ENCODE data around the gene CTNNA3. TPM values are rescaled to one million over a fixed set of nuclear protein-coding genes. Genes with fewer than 3 reads are reported as not detected.

CTNNA3 gene
- total RNA-seq, 1 experiment from 2014 or later = 0.02 TPM

DNA sequence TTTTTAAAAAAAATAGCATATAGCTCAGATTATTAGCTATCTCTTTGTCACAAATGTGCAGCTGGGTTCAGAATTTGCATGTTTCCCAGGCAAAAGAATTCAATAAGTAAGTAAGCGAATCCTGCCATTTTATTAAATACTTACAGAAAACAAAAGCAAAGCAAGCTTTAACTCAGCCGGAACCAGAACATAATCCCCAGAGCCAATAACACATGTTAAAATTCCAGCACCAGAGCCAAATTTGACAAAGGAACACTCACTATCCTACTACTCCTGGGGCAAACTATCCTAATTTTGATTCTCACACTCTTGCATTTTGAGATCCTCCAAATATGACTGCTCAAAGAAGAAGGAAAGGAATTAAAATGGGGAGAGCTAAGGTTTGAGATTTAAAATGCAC is 737.5 kb downstream of the CTNNA3 start:
- H3K27ac Mint-ChIP-seq (ENCODE audit: low read depth, unreplicated experiment) = no peak overlapping the region
- no peaks in the 10 kb centered on the region for H3K4me1 Mint-ChIP-seq (ENCODE audit: insufficient read depth, unreplicated experiment)
- H3K27me3 Mint-ChIP-seq (ENCODE audit: insufficient read depth, unreplicated experiment) = no peaks in the 10 kb centered on the region
- intact Hi-C loops (cut with micrococcal nuclease) = no loop called here
- TF ChIP-seq, protein P1, sequence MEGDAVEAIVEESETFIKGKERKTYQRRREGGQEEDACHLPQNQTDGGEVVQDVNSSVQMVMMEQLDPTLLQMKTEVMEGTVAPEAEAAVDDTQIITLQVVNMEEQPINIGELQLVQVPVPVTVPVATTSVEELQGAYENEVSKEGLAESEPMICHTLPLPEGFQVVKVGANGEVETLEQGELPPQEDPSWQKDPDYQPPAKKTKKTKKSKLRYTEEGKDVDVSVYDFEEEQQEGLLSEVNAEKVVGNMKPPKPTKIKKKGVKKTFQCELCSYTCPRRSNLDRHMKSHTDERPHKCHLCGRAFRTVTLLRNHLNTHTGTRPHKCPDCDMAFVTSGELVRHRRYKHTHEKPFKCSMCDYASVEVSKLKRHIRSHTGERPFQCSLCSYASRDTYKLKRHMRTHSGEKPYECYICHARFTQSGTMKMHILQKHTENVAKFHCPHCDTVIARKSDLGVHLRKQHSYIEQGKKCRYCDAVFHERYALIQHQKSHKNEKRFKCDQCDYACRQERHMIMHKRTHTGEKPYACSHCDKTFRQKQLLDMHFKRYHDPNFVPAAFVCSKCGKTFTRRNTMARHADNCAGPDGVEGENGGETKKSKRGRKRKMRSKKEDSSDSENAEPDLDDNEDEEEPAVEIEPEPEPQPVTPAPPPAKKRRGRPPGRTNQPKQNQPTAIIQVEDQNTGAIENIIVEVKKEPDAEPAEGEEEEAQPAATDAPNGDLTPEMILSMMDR (IDR thresholded peaks at IDR 0.05; ENCODE audit: unreplicated experiment) = no peak
- CTCF ChIA-PET = interaction anchor here (0.6 to 1.0 kb wide), 2 partner anchors 17 to 280 kb away, joined by 3 read pairs; no protein-coding TSS in a partner anchor
- no peaks in the 10 kb centered on the region for H3K36me3 Mint-ChIP-seq (ENCODE audit: insufficient read depth, unreplicated experiment)
- no TSS peak for BruUV-seq (replicated peaks)
- no peak for DNase-seq (ENCODE audit: unreplicated experiment)
- POLR2A ChIA-PET = no interaction called here
- H3K9me3 Mint-ChIP-seq (ENCODE audit: unreplicated experiment) = no peaks in the 10 kb centered on the region
- no peak overlapping the region for H3K4me3 Mint-ChIP-seq (ENCODE audit: unreplicated experiment)

DNA sequence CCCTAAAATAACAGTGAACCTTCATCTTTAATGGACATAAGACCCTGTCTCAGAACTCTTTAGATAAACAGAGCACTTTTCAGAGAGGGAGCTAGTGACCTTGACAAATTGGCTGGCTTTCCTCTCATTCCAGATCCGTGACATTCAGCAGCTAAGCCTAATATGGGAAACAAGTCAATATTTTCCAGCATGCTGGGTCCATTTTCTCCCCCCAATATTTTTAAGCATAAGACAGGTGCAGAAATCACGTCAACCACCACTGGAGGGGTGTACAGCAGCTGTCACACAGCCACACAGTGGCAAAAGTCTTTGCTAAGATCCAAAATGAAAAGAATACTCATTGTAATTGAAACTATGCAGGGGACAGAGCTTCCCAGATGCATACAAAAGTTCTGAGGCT is 744.1 kb downstream of the CTNNA3 start:
- Mint-ChIP-seq H3K4me1 (ENCODE audit: insufficient read depth, unreplicated experiment) (no peaks in the 10 kb centered on the region), H3K27me3 (ENCODE audit: insufficient read depth, unreplicated experiment) (no peaks in the 10 kb centered on the region), H3K9me3 (ENCODE audit: unreplicated experiment) (no peaks in the 10 kb centered on the region), H3K27ac (ENCODE audit: low read depth, unreplicated experiment) (no peak overlapping the region), H3K36me3 (ENCODE audit: insufficient read depth, unreplicated experiment) (no peaks in the 10 kb centered on the region), H3K4me3 (ENCODE audit: unreplicated experiment) (no peak overlapping the region)
- intact Hi-C loops (cut with micrococcal nuclease) = no loop called here
- POLR2A ChIA-PET = no interaction called here
- no peak for DNase-seq (ENCODE audit: unreplicated experiment)
- no TSS peak for BruUV-seq (replicated peaks)
- CTCF ChIA-PET = interaction anchor here (0.7 to 1.3 kb wide), 2 partner anchors 26 to 354 kb away, joined by 3 read pairs; partner anchors contain the start of gene LRRTM3
- TF ChIP-seq, protein P1 (IDR thresholded peaks at IDR 0.05; ENCODE audit: unreplicated experiment) = no peak

DNA sequence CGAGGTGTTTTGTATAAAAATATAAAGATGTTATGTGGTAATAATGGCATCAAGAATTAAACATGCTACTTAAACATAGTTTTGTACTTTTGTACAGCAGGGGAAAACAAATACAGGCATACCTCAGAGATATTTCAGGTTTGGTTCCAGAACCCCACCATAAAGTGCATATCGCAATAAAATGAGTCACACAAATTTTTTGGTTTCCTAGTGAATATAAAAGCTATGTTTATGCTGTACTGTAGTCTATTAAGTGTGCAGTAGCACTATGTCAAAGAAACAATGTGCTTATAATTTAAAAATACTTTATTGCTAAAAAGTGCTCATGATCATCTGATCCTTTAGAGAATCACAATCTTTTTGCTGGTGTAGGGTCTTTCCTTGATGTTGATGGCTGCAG is 752.4 kb downstream of the CTNNA3 start:
- no TSS peak for BruUV-seq (replicated peaks)
- ChIA-PET POLR2A (no interaction called here), CTCF (no interaction called here)
- DNase-seq (ENCODE audit: unreplicated experiment) = no peak
- H3K36me3 Mint-ChIP-seq (ENCODE audit: insufficient read depth, unreplicated experiment) = no peaks in the 10 kb centered on the region
- H3K4me3 Mint-ChIP-seq (ENCODE audit: unreplicated experiment) = no peak overlapping the region
- peaks cover 24% of the 10 kb centered on the region for H3K27me3 Mint-ChIP-seq (ENCODE audit: insufficient read depth, unreplicated experiment)
- no peak overlapping the region for H3K27ac Mint-ChIP-seq (ENCODE audit: low read depth, unreplicated experiment)
- H3K4me1 Mint-ChIP-seq (ENCODE audit: insufficient read depth, unreplicated experiment) = no peaks in the 10 kb centered on the region
- TF ChIP-seq, protein P1 (IDR thresholded peaks at IDR 0.05; ENCODE audit: unreplicated experiment) = no peak
- intact Hi-C loops (cut with micrococcal nuclease) = no loop called here
- H3K9me3 Mint-ChIP-seq (ENCODE audit: unreplicated experiment) = no peaks in the 10 kb centered on the region

DNA sequence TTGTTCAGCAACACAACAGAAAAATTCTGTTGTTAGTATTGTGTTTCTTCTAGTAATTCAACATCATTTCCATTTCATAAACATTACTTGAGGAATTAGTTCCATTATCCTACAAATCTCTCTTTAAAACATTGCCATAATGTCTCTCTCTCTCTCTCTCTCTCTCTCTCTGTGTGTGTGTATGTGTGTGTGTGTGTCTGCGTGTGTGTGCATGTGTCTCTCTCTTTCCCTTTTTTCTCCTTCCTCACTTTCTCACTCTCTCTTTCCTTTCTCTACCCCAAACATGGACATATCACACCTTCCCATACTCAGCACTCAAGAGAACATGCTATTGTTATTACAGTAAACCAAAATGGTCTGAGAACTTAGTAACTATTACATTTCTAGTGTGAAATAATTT is 753.6 kb downstream of the CTNNA3 start:
- no peaks in the 10 kb centered on the region for H3K4me1 Mint-ChIP-seq (ENCODE audit: insufficient read depth, unreplicated experiment)
- intact Hi-C loops (cut with micrococcal nuclease) = no loop called here
- H3K36me3 Mint-ChIP-seq (ENCODE audit: insufficient read depth, unreplicated experiment) = no peaks in the 10 kb centered on the region
- ChIA-PET CTCF (no interaction called here), POLR2A (no interaction called here)
- no TSS peak for BruUV-seq (replicated peaks)
- H3K9me3 Mint-ChIP-seq (ENCODE audit: unreplicated experiment) = no peaks in the 10 kb centered on the region
- DNase-seq (ENCODE audit: unreplicated experiment) = no peak
- H3K27ac Mint-ChIP-seq (ENCODE audit: low read depth, unreplicated experiment) = no peak overlapping the region
- TF ChIP-seq, protein P1 (IDR thresholded peaks at IDR 0.05; ENCODE audit: unreplicated experiment) = no peak
- H3K4me3 Mint-ChIP-seq (ENCODE audit: unreplicated experiment) = no peak overlapping the region
- H3K27me3 Mint-ChIP-seq (ENCODE audit: insufficient read depth, unreplicated experiment) = peaks cover 24% of the 10 kb centered on the region
